Activated CD4-positive, alpha-beta T cell treated with anti-CD3 and anti-CD28 coated beads, Interleukin-2, amount 50 U/mL, for 24 hours (primary cell): ENCODE results near the gene FAM227A.

Experiments
- DNase-seq, 2 donors: peaks; one replicate each; pipeline ENCODE4 v3.0.0-alpha.2; 2020; ENCODE audit warnings: low read depth in 1 of 2, low spot score in 1 of 2

Gene FAM227A

GRCh38 chr22:38656256-38657044 lies at the start of gene FAM227A, which contains the start of gene CBY1:
TSS of gene FAM227A (minus strand) at chr22:38656392. CDS start at chr22:38650168, 6,224 bp downstream.
TSS of gene CBY1 (plus strand) at chr22:38656638. CDS start at chr22:38668055, 11,417 bp downstream.
- DNase-seq, result peak; percentile 76 to 77

- DNase-seq, result peak; percentile 86 to 99
Observed at GRCh38 chr22:38705235-38706100, 49.3 kb upstream of the FAM227A start, which contains the start of gene GTPBP1. TSS of gene GTPBP1 (plus strand) at chr22:38705944. CDS start at chr22:38705956, 12 bp downstream.

DNA sequence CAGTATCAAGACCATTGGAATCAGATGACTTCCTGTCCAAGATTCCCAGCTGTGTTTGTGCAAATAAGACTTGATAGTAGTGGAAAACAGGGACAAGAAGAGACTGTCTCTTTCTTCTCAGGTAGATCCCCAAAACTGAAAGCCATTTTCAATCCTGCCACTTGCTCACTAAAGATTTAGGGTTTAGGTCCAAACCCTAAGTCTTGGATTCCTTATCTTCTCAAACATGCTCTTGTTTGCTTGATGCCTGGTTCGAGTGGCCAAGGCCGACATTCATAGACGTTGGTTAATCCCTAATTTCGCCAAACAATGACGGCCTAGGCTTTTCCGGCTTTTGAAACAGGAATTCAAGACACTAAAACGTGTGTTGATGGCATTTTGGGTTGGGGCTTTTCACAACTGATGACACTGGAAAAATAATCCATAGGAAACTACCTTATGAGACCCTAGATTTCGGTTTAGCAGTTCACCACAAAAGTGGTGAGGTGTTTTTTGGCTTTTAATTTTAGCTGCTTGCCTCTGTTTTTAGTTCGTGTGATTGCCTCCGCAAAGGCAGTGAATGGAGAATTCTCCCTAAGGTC lies 48.6 kb upstream of the FAM227A start:
- no peak for DNase-seq

- DNase-seq, result peak; percentile 95 to 98
Observed at GRCh38 chr22:38700789-38701628, 44.8 kb upstream of the FAM227A start, which contains the start of gene JOSD1. TSS of gene JOSD1 (minus strand) at chr22:38700943. CDS start at chr22:38699987, 956 bp downstream.

GRCh38 chr22:38700270-38700788 lies 44.1 kb upstream of the FAM227A start:
- peak in 1 of 2 donors; percentile 7 for DNase-seq

GRCh38 chr22:38699784-38700183 lies 43.6 kb upstream of the FAM227A start:
- DNase-seq, result no peak

DNA sequence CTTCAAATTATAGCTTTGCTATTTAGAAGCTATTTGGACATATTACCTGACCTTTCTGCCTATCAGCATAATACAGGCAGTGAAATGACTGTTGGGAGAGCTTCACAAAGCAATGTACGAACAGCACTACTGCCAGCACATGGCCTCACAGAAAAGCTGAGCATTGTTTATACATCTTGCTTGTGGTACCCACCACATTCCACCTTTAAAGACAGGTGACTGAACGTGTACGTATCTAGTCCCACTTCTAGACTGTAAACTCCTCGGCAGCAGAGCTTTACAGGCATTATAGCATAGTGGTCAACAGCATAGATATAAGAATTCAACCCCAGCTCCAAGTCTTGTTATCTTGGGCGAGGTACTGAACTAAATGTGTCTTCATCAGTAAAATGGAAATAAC lies 43.0 kb upstream of the FAM227A start:
- DNase-seq, result no peak

GRCh38 chr22:38698407-38699094 lies 42.4 kb upstream of the FAM227A start:
- DNase-seq, result no peak

DNA sequence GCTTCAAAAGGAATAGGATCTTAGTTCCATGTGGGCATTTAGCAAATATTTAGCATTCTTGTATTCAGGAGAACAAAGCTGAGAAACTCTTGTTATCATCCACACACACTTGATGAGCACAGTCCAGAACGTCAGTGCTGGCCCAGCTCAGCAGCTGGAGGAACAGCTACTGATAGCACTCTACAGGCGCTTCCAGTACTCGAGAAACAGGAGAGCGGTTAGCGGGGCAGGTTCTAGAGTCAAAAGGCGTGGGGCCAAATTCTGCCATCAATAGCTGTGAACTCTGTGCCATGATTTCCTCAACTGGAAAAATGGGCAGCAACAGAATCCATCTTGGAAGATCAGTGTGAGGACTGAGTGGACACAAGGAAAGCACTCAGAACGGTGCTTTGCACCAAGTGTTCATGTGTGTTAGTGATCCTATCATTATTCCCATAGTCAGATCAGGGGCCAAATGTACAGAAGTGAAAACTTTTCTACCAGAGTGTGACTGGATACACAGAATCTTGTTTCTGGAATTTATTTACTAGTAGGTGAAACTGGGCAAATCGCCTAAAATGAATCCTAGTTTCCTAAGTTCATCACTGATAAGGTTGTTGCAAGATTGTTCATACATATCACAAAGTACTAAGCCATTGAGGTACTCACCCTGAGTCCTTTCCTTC lies 41.4 kb upstream of the FAM227A start:
- DNase-seq, result no peak

DNA sequence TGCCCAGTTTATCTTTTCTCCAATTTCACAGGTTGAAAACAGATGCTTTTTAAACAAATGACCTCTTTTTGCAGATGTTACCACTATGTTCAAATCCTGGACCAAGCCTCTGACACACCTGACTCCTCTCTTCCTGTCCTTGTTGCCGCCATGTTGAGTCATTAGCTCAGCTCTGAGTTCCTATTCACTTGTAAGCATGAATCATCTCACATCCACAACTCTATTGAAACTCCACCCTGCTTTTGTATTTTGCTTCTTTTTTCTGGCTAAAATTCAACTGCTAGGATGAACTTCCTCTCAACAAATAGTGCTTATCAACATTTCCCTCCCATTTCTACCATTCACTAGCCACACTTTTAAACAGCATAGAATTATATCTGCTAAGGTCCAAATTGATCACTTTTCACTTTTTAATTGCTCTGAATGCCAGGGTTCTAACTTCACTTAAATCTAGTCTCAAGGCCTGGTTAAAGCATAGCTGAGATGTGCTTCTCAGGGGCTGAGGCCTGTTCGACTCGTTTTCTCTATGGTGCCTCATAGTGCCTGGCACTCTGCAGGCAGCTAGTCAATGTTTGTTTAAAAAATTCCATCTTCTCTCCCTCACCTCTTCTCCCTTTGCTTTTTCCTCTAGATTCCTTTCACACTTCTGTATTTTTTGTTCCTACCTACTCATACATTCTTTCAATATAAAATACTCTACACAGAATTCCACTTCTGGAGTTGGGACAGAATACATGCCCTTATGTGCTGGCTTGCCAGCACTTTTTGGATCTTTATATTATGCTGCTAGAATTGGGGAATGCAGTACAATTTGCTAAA lies 40.6 kb upstream of the FAM227A start:
- DNase-seq, result peak in 1 of 2 donors; percentile 46

GRCh38 chr22:38694940-38695339 lies 38.7 kb upstream of the FAM227A start:
- DNase-seq, result no peak

GRCh38 chr22:38694049-38694448 lies 37.9 kb upstream of the FAM227A start:
- DNase-seq, result no peak

DNA sequence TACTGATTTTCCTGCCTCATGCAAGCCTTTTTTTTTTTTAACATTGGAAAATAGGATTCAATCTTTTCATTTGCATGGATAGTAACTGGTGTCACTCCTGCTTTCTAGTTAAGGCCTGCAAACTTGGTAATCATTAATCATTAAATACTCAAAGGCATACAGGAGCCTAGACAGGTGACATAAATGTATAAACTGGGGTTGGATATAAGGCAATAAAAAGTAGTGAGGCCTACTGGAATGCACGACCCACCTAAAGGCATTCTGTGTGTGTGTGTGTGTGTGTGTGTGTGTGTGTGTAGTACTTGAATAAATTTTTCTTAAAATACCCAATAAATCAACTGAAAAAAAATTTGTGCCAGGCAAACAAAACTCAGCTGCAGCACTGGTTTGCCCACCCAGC lies 33.5 kb upstream of the FAM227A start:
- no peak for DNase-seq

- DNase-seq, result no peak
Observed at GRCh38 chr22:38685761-38686160, 29.6 kb upstream of the FAM227A start.

DNA sequence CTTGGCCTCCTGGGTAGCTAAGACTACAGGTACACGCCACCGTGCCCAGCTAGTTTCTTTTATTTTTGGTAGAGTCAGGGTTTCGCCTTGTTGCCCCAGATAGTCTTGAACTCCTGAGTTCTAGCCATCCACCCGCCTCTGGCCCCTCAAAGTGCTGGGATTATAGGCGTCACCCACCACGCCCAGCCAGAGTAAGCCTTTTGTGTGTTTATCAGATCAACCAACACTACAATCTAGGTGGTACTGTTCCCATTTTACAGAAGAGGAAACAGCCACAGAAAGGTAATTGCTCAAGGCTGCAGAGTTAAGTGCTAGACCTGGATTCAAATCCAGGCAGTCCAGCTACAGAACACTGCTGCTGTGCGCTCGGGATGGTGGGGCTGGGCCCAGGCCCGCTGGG lies 28.7 kb upstream of the FAM227A start:
- no peak for DNase-seq

DNA sequence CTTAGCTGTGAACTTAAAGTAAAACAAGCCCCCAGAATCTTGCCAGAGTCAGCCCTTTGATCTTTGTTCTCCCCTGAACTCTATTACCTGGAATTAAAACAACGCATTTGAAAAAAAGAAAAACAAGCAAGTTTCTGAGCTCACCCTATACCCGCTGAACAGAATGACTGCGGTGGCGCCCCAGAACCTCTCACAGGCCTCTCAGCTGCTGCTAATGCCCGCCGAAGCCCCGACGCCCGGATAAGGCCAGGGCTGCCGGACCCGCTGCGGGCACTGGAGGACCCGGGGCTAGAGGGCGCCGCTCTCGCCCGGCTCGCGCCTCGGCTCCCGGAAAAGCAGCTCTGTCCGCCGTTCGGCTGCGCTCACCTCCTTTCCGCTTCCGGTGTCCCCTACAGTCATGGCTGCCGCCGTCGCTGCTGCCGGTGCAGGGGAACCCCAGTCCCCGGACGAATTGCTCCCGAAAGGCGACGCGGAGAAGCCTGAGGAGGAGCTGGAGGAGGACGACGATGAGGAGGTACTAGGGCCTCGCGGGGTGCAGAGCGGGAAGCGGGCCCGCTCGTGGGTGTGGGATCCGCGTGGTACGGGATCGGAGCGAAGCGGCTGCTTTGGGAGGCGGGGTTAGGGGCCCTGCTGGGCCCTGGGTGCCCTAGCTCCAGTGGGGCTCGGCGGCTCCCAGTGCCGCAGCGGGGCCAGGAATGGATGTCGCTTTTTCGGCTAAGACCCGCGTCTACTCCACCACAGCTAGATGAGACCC lies 25.6 kb upstream of the FAM227A start, which contains the start of gene TOMM22:
TSS of gene TOMM22 (plus strand) at position 376 of the 754 bp plus-strand sequence. CDS start at position 398, 22 bp downstream.
- DNase-seq, result peak; percentile 65 to 80

DNA sequence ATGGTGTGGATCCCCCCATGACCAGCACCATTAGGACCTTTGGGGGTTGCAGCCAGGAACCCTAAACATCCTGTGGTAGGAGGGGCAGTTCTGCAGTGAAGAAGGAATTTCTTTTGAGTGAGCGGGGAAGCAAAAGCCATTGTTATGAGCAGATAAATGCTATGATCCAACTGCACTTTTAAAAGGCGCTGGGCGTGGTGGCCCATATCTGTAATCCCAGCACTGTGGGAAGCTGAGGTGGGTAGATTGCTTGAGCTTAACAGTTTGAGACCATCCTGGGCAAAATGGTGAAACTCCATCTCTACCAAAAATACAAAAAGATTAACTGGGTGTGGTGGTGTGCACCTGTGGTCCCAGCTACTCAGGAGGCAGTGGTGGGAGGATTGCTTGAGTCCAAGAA lies 19.6 kb upstream of the FAM227A start:
- DNase-seq, result no peak
